Loucy (cell line): ENCODE data around the gene APBB2.

Experiments
- CTCF ChIP-seq: fragments of 200-600 bp; sonication (generic); conservative IDR thresholded peaks from 2 replicates; pipeline ENCODE4 v1.5.1; 2014; ENCODE audit warnings: mild to moderate bottlenecking, antibody characterized with exemption, low read length
- EZH2phosphoT487 ChIP-seq: fragments of 200-600 bp; IDR thresholded peaks from 2 replicates; pipeline ENCODE4 v1.6.1; 2018; ENCODE audit warnings: antibody characterized with exemption, mild to moderate bottlenecking, moderate library complexity, borderline replicate concordance

DNA sequence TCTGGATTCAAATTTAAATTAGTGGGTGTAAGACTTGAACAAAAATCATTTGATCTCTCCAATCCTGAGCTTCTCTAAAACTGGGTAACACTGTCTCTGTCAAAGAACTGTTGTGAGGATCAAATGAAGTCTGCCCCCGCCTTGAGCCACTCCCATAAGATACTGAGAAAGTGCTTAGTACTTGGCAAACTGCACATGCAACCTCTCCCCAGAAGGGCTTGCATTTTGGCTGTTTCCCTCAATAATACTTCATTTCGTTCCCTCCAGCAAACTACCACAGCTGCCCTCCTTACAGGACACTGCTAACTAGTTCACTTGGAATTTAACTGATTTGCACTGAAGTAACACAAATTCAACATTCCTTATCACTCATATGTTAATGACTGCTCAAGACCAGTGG, 79.8 kb downstream of the APBB2 start:
- TF ChIP-seq CTCF (no peak), EZH2phosphoT487 (no peak)
